HepG2 (cell line): ENCODE results near the gene DSN1. TPM values are rescaled to one million over a fixed set of nuclear protein-coding genes. Genes with fewer than 3 reads are reported as not detected.
A peak's percentile ranks its signal among the peaks of the same experiment; 100 is the strongest.

Source experiments
- AGO2 ChIP-seq: fragments of 200-400 bp; formaldehyde crosslinking; optimal IDR thresholded peaks from 2 replicates; pipeline ENCODE3; 2017; ENCODE audit warnings: mild to moderate bottlenecking, low read depth, low read length, moderate library complexity
- ELF3 ChIP-seq: IDR thresholded peaks from 2 replicates; pipeline ENCODE4 v1.6.1; 2016; ENCODE audit warnings: missing genetic modification reagents, missing compliant biosample characterization
- FOXO1 ChIP-seq: sonication (generic); formaldehyde crosslinking; IDR thresholded peaks from 2 replicates; pipeline ENCODE4 v1.4.0; 2020; ENCODE audit warnings: missing genetic modification reagents
- HDAC6 ChIP-seq: fragments of 200-600 bp; sonication (generic); IDR thresholded peaks from 2 replicates; pipeline ENCODE4 v1.7.0; 2017; ENCODE audit warnings: mild to moderate bottlenecking, antibody characterized with exemption, low read length, low read depth
- HOXA9 ChIP-seq: sonication (generic); formaldehyde crosslinking; IDR thresholded peaks from 2 replicates; pipeline ENCODE4 v1.8.1; 2022; ENCODE audit warnings: missing genetic modification reagents, mild to moderate bottlenecking, moderate library complexity, borderline replicate concordance
- JUNB ChIP-seq: sonication (generic); formaldehyde crosslinking; IDR thresholded peaks from 2 replicates; pipeline ENCODE4 v1.8.0; 2022; ENCODE audit warnings: missing genetic modification reagents, mild to moderate bottlenecking, borderline replicate concordance
- MLLT10 ChIP-seq: sonication (generic); formaldehyde crosslinking; IDR thresholded peaks from 2 replicates; pipeline ENCODE4 v1.4.0; 2020; ENCODE audit warnings: missing genetic modification reagents
- NFIC ChIP-seq: IDR thresholded peaks from 2 replicates; pipeline ENCODE4 v1.6.1; 2012; ENCODE audit warnings: mild to moderate bottlenecking, low read length, inconsistent platforms
- NFKBIZ ChIP-seq: IDR thresholded peaks from 2 replicates; pipeline ENCODE4 v1.6.1; 2018; ENCODE audit warnings: missing genetic modification reagents, missing compliant biosample characterization
- POGZ ChIP-seq: sonication (generic); formaldehyde crosslinking; IDR thresholded peaks from 2 replicates; pipeline ENCODE4 v1.4.0; 2020; ENCODE audit warnings: mild to moderate bottlenecking, missing genetic modification reagents
- RXRB ChIP-seq: IDR thresholded peaks from 2 replicates; pipeline ENCODE4 v1.6.1; 2016; ENCODE audit warnings: borderline replicate concordance, missing genetic modification reagents, missing compliant biosample characterization
- SALL2 ChIP-seq: sonication (generic); formaldehyde crosslinking; IDR thresholded peaks from 2 replicates; pipeline ENCODE4 v1.8.1; 2023; ENCODE audit warnings: mild to moderate bottlenecking, missing genetic modification reagents, inconsistent platforms
- SIX4 ChIP-seq: sonication (generic); formaldehyde crosslinking; IDR thresholded peaks from 2 replicates; pipeline ENCODE4 v1.4.0; 2020; ENCODE audit warnings: missing genetic modification reagents
- U2AF1 ChIP-seq: fragments of 200-400 bp; formaldehyde crosslinking; optimal IDR thresholded peaks from 2 replicates; pipeline ENCODE3; 2017; ENCODE audit warnings: mild to moderate bottlenecking, low read depth, low read length
- WIZ ChIP-seq: sonication (generic); formaldehyde crosslinking; IDR thresholded peaks from 2 replicates; pipeline ENCODE4 v1.5.1; 2020; ENCODE audit warnings: mild to moderate bottlenecking, missing genetic modification reagents
- ZBTB1 ChIP-seq: sonication (generic); formaldehyde crosslinking; IDR thresholded peaks from 2 replicates; pipeline ENCODE4 v1.4.0; 2020; ENCODE audit warnings: missing genetic modification reagents, borderline replicate concordance
- ZNF10 ChIP-seq: sonication (generic); formaldehyde crosslinking; IDR thresholded peaks from 2 replicates; pipeline ENCODE4 v1.4.0; 2020; ENCODE audit warnings: mild to moderate bottlenecking, low read depth, missing genetic modification reagents, borderline replicate concordance
- ZNF577 ChIP-seq: sonication (generic); formaldehyde crosslinking; IDR thresholded peaks from 2 replicates; pipeline ENCODE4 v1.4.0; 2020; ENCODE audit warnings: mild to moderate bottlenecking, low read depth, missing genetic modification reagents, borderline replicate concordance
- ZNF850 ChIP-seq: sonication (generic); formaldehyde crosslinking; conservative IDR thresholded peaks from 2 replicates; pipeline ENCODE4 v1.9.0; 2021; ENCODE audit warnings: mild to moderate bottlenecking, missing genetic modification reagents
- ZNF883 ChIP-seq: sonication (generic); formaldehyde crosslinking; IDR thresholded peaks from 2 replicates; pipeline ENCODE4 v1.5.1; 2020; ENCODE audit warnings: mild to moderate bottlenecking, missing genetic modification reagents; ENCODE audit errors: not compliant biosample characterization
- ZSCAN9 ChIP-seq: IDR thresholded peaks from 2 replicates; pipeline ENCODE4 v1.6.1; 2016; ENCODE audit warnings: borderline replicate concordance
- polyA plus RNA-seq, 8 experiments: library from polyadenylated mRNA; depleted of rRNA in 3 of 8; stranded (reverse) in 7 of 8; unstranded in 1 of 8; fragments of >200 nt; fragmentation: Illumina TruSeq in 4 of 8; extraction: Trizol in 4 of 8; gene quantifications; 2 replicates each; pipeline versions ENCODE4 v1.2.1 to v1.2.3, GENCODE V29; 2011 to 2016; ENCODE audit warnings: low read depth in 4 of 8, missing spikeins in 1 of 8, mixed read lengths in 1 of 8; ENCODE audit not compliant: insufficient read depth in 1 of 8
- total RNA-seq, 5 experiments: library from RNA; depleted of rRNA; stranded (reverse); fragments of >200 nt; fragmentation: Illumina TruSeq; extraction: Trizol; gene quantifications; 2 replicates each; pipeline ENCODE4 v1.2.3, GENCODE V29; 2016; ENCODE audit warnings: low read depth in 1 of 5
- TF ChIP-seq, protein P1 (sequence below): sonication (generic); formaldehyde crosslinking; IDR thresholded peaks from 2 replicates; pipeline ENCODE4 v1.8.0; 2022; ENCODE audit warnings: mild to moderate bottlenecking, missing genetic modification reagents
- TF ChIP-seq, protein P2 (sequence below): sonication (generic); formaldehyde crosslinking; IDR thresholded peaks from 2 replicates; pipeline ENCODE4 v1.4.0; 2020; ENCODE audit warnings: missing genetic modification reagents, borderline replicate concordance
- TF ChIP-seq, protein P3 (sequence below): sonication (generic); formaldehyde crosslinking; IDR thresholded peaks from 2 replicates; pipeline ENCODE4 v1.8.1; 2023; ENCODE audit warnings: mild to moderate bottlenecking, missing genetic modification reagents, borderline replicate concordance

Gene DSN1
- total and polyA plus RNA-seq, 2 of the 13 experiments (the other 11 are each of a cell fraction or from before 2014, with no cell fraction given): 18.7 to 53.7 TPM

GRCh38 chr20:36773597-36774390 is at the start of gene DSN1 (continued):
- TF ChIP-seq, protein P1, sequence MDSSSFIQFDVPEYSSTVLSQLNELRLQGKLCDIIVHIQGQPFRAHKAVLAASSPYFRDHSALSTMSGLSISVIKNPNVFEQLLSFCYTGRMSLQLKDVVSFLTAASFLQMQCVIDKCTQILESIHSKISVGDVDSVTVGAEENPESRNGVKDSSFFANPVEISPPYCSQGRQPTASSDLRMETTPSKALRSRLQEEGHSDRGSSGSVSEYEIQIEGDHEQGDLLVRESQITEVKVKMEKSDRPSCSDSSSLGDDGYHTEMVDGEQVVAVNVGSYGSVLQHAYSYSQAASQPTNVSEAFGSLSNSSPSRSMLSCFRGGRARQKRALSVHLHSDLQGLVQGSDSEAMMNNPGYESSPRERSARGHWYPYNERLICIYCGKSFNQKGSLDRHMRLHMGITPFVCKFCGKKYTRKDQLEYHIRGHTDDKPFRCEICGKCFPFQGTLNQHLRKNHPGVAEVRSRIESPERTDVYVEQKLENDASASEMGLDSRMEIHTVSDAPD (CRISPR knock-in tag): peak; percentile 91; the same call in 1 of the 2 replicates
- TF ChIP-seq ELF3 (CRISPR knock-in tag) (peak; percentile 80), WIZ (CRISPR knock-in tag) (peak; percentile 32; the same call in 1 of the 2 replicates), ZNF883 (CRISPR knock-in tag) (peak; percentile 75), FOXO1 (CRISPR knock-in tag) (peak; percentile 9; the same call in 1 of the 2 replicates), ZSCAN9 (CRISPR knock-in tag) (peak; percentile 79; the same call in 1 of the 2 replicates), ZNF10 (CRISPR knock-in tag) (no peak), AGO2 (peak; percentile 35), HDAC6 (no peak), ZNF577 (CRISPR knock-in tag) (0 out of 2 replicates have a peak, but pooled peaks have one; percentile 58), ZBTB1 (CRISPR knock-in tag) (no peak), NFKBIZ (CRISPR knock-in tag) (0 out of 2 replicates have a peak, but pooled peaks have one; percentile 10), POGZ (CRISPR knock-in tag) (peak; percentile 69; the same call in 1 of the 2 replicates), SALL2 (CRISPR knock-in tag) (peak; percentile 84; the same call in 1 of the 2 replicates), RXRB (CRISPR knock-in tag) (peak; percentile 45; the same call in 1 of the 2 replicates), MLLT10 (CRISPR knock-in tag) (no peak), ZNF850 (CRISPR knock-in tag) (peak; percentile 78), SIX4 (CRISPR knock-in tag) (0 out of 2 replicates have a peak, but pooled peaks have one; percentile 8), JUNB (no peak), NFIC (no peak), U2AF1 (peak; percentile 84), HOXA9 (CRISPR knock-in tag) (peak; percentile 73; the same call in 1 of the 2 replicates)
- TF ChIP-seq, protein P2, sequence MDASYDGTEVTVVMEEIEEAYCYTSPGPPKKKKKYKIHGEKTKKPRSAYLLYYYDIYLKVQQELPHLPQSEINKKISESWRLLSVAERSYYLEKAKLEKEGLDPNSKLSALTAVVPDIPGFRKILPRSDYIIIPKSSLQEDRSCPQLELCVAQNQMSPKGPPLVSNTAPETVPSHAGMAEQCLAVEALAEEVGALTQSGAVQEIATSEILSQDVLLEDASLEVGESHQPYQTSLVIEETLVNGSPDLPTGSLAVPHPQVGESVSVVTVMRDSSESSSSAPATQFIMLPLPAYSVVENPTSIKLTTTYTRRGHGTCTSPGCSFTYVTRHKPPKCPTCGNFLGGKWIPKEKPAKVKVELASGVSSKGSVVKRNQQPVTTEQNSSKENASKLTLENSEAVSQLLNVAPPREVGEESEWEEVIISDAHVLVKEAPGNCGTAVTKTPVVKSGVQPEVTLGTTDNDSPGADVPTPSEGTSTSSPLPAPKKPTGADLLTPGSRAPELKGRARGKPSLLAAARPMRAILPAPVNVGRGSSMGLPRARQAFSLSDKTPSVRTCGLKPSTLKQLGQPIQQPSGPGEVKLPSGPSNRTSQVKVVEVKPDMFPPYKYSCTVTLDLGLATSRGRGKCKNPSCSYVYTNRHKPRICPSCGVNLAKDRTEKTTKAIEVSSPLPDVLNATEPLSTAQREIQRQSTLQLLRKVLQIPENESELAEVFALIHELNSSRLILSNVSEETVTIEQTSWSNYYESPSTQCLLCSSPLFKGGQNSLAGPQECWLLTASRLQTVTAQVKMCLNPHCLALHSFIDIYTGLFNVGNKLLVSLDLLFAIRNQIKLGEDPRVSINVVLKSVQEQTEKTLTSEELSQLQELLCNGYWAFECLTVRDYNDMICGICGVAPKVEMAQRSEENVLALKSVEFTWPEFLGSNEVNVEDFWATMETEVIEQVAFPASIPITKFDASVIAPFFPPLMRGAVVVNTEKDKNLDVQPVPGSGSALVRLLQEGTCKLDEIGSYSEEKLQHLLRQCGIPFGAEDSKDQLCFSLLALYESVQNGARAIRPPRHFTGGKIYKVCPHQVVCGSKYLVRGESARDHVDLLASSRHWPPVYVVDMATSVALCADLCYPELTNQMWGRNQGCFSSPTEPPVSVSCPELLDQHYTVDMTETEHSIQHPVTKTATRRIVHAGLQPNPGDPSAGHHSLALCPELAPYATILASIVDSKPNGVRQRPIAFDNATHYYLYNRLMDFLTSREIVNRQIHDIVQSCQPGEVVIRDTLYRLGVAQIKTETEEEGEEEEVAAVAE (CRISPR knock-in tag): peak; percentile 43; the same call in 1 of the 2 replicates
- TF ChIP-seq, protein P3, sequence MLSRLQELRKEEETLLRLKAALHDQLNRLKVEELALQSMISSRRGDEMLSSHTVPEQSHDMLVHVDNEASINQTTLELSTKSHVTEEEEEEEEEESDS (CRISPR knock-in tag): peak; percentile 93; the same call in 1 of the 2 replicates
